UCSD-AML1 (cell line): ENCODE measurements around the gene RAE1.
"Not testable (repeated sequence)": the region's sequence is repeated elsewhere in the genome, so short reads cannot be mapped to it uniquely, and the experiment has no call there.

Experiments
- DNase-seq: peaks from one replicate; lab custom pipeline; 2025; ENCODE audit not compliant: unreplicated experiment; lab: John Stamatoyannopoulos, UW

RAE1 gene

DNA sequence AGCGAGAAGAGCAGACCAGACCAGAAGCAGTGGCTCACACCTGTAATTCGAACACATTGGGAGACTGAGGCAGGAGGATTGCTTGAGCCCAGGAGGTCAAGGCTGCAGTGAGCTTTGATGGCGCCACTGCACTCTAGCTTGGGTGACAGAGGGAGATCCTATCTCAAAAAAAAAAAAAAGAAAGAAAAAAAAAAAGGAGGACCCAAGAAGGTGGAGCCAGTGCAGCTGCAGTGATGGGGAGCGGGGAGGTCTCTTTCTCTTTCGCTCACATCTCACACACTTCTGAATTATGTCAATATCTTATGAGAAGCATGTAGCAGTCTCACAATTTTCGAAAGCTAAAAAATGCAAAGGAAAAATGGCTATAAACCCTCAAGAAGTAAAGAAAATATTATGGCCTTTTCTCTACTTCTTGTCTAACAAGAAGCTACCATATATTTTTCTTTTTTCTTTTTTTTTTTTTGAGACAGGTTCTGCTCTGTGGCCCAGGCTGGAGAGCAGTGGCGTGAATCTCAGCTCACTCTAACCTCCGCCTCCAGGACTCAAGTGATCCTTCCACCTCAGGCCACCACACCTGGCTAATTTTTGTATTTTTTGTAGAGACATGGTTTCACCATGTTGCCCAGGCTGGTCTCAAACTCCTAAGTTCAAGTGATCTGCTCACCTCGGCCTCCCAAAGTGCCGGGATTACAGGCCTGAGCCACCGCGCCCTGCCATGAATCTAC is 25.3 kb upstream of the RAE1 start:
- DNase-seq = no peak

DNA sequence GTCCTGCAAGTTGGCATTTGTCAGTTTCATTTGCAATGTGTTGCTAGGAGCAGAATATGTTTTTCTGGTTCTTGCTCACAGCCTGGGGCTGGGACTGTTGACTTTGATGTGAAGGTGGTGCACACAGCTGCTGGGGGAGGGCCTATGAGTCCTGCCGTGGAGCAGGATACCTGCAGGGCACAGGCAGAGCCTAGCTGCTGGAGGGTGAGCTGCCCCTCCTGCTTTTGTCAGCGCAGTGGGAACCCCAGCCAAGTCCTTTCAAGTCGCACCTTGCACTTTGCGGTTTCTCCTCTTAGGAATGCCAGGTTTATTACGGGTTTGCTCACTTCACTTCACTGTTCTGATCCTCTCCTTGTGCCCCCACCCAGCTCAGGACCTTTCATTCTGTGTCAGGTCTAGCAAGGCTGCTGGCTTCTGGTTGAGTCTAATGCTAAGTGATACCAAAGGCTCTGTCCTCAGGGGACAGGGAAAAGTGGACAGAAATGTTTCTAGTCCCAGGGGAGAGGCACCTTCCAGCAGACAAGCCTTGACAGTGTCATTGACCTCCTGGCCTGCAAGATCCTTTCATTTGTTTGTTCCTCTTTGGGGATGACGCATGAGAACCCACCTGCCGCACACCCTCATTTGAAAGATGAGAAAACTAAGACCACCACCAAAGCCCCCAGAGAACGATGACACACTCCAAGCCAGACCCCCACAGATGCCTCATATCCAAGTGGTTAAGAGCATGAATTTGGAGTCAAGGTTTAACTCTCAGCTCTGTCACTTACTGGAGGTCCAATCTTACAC is 24.2 kb upstream of the RAE1 start:
- no peak for DNase-seq

DNA sequence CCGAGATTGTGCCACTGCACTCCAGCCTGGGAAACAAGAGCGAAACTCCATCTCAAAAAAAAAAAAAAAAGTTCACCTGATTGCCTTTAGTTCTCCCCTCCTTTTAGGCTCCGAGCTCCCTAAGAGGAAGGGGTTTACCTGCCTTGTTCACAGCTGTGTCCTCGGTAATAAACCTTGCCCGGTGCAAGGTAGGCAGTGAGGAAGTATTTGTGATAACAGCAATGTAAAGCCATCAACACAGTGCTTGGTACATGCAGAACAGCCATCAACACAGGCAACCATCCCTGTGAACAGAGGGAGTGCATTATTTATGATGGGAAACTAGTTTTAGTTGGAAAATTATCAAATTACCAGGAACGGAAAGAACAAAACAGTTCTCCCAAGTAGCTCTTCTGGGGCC is 23.2 kb upstream of the RAE1 start:
- no peak for DNase-seq

DNA sequence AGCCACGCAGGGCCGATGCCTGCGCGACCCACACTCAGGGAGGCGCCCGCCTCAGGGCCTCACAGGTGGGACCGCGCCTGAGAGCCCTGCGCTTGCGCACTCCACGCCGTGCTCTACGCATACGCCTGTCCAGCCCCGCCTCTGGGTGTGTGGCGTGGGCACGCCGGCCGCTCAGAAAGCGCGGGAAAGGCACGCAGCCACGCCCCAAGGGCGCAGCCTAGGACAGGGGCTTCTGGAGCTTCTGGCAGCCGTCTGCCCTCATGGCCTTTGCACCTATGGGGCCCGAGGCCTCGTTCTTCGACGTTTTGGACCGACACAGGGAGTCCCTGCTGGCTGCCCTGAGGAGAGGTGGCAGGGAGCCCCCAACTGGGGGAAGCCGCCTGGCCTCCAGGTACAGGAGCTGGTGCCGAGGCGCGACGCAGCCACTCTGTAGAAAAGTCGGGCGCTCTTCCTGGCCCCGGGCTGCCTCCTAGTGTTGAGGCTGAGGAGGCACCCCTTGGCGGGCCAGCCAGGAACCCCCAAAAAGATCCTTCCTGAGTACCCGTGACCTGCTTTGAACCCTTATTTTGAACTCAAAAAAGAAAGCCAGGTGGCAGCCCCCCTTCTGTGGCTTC is 21.3 kb upstream of the RAE1 start, which contains the start of gene SPO11:
Gene SPO11, plus strand, starts transcription at position 196 of the 614 bp plus-strand sequence. Its CDS starts 65 bp downstream, at position 261.
- no peak for DNase-seq

DNA sequence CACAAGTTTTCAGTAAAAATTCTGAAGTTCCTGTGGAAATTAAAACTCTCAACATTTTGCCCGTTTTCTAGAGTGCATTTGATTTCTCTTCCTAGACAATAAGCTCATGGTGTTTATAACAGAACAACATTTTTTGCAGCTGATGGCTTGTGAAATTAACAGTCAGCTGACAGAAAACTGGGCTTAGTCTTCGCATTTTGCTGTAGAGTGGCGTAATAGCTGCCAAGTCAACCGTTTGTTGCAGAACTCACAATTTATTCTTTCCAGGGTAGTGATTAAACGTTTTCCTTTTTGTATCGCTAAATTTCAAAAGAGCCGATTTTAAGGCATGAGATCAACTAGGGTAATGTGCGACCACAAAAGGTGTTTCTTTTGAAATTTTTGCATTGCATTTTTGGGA is 20.1 kb upstream of the RAE1 start:
- DNase-seq = no peak

DNA sequence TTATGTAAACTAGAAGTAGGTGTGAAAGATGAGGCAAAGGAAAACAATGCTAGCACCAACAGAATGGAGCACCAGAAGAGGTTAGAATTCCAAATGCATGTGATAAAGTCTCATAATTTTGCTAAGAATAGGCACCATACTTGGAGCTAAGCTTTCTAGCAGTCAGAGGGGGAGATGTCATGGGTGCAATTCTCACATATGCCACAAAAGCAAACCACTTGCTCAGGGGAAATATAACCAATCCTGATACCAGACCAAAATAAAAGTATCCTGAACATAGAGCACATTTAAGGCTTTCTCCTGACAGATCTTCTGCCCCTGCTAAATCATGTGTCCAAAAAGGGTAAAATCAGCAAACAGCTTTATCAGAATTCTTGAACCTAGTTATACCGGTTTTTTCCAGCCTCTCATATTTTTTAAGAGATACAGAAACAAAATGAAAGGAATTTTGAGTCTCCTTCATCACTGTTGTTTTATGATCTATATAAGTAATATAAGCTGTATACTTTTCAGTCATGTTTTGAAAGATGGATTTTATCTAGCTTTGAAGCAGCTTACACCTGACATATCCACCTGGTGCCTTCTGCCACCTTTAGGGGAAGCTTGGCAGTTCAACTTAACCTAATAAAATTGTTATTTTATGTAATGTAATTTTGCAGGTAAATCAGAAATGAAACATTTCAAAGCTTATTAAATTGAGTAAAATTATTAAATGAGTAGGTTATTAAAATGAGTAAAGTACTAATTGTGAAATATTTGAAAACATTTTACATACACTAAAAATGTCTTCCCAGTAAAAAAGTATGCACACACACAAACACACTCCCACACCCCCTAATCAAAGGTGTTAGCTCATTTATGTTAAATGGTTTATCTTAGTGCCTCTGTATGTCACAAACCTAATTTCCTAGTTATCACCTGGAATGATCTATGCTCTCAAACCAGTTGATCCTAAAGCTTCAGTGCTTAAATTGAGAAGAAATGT is 18.7 kb upstream of the RAE1 start:
- DNase-seq = no peak

DNA sequence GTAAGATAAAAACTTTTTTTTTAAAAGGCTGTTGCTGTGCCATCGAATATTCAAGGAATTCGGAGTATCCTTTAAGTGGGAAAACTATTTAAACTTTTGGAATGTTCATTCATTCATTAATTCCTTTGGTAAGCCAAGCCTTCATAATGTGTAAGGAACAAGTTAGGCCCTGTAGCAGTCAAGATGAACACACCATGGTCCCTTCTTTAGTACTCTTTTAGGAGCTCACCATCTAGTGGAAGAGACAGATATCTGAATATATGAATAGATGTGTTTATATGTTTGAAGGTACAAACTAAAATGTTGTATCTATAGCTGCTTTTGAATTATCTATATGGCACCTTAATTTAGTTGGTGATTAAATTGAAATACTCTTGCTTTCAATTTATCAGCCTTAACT is 15.7 kb upstream of the RAE1 start:
- DNase-seq = no peak

DNA sequence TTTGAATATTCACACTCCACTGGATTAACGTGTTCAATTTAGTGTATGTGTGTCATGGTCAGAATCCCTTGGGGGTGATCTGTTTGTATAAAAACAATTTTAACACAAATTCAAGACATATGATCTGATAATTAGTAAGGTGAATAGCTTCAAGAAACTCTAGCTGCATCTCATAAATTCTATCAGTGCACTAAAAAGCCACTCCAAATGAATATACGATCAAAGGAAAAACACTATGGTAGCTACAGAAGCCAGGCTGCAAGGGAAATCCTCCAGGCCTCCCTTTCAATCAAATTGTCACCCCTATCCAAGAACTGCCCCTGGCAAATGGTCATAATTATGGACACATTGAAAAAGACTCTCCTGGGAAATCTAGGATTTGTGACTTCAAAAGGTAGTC is 9.4 kb upstream of the RAE1 start:
- DNase-seq = no peak

DNA sequence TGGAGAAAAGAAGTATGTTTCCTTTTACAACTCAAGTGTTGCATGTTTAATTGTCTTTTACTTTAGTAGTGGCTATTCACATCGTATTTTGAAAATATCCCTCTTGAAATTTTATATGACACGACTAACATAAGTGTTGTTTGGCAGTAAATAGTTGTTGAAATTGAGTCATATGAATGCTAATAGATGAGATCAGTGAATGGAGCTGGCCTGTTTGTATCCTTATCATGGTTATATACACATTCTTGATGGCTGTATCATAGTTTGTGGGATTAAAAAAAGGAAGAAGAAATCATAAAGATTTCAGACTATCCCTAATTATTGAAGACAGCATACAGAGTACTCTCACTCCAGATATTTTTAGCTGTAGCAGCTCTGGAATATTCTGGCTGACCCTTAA is 8.2 kb upstream of the RAE1 start:
- no peak for DNase-seq

DNA sequence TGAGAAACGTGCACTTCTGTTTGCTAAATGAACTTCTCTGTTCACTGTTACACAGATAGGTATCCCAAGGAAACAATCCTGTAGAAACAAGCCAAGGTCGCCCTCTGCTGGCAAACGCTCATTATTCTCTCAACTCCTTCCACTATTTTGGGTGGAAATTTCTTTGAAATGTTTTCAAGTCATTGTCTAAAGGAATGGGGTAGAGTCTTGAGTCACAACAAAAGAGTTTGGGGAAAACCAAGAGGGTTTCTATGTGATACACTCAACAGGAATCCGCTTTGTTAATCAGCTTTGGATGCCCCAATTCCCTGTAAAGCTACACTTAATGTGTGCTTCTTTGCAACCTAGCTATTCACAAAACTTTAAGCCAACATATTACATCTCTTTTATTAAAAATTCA is 4.6 kb upstream of the RAE1 start:
- peak; percentile 47 for DNase-seq

DNA sequence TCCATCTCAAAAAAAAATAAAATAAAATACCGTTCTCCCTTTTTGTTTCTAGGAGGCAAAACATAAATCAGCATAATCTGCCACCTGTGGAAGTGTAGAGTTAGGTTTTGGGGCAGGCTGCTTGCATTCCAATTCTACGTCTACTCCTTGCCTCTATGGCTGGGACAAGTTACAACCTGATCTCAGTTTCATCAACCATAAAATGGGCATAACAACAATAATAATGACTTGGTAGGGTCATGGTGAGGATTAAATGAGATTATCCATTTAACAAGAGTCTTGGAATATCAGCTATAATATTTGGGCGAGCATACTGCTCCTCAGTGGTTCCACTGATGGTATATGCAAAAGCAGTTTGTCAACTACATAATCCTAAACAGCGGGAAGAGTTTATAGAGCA is 3.7 kb upstream of the RAE1 start:
- no peak for DNase-seq

DNA sequence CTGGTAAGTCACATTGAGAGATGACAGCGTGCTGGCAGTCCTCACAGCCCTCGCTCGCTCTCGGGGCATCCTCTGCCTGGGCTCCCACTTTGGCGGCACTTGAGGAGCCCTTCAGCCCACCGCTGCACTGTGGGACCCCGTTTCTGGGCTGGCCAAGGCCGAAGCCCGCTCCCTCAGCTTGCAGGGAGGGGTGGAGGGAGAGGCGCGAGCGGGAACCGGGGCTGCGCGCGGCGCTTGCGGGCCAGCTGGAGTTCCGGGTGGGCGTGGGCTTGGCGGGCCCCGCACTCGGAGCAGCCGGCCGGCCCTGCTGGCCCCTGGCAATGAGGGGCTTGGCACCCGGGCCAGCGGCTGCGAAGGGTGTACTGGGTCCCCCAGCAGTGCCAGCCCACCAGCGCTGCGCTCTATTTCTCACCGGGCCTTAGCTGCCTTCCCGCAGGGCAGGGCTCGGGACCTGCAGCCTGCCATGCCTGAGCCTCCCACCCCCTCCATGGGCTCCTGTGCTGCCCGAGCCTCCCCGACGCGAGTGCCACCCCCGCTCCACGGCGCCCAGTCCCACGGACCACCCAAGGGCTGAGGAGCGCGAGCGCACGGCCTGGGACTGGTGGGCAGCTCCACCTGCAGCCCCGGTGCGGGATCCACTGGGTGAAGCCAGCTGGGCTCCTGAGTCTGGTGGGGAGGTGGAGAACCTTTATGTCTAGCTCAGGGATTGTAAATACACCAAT is 2.7 kb upstream of the RAE1 start:
- not testable (repeated sequence) for DNase-seq

DNA sequence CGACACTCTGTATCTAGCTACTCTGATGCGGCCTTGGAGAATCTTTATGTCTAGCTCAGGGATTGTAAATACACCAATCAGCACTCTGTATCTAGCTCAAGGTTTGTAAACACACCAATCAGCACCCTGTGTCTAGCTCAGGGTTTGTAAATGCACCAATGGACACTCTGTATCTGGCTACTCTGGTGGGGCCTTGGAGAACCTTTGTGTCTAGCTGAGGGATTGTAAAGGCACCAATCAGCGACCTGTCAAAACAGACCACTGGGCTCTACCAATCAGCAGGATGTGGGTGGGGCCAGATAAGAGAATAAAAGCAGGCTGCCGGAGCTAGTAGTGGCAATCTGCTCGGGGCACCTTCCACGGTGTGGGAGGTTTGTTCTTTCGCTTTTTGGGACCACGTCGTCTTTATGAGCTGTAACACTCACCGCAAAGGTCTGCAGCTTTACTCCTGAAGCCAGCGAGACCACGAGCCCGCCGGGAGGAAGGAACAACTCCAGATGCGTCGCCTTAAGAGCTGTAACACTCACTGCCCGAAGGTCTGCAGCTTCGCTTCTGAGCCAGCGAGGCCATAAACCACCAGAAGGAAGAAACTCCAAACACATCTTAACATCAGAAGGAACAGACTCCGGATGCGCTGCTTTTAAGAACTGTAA is 2.0 kb upstream of the RAE1 start:
- peak; percentile 55 for DNase-seq

DNA sequence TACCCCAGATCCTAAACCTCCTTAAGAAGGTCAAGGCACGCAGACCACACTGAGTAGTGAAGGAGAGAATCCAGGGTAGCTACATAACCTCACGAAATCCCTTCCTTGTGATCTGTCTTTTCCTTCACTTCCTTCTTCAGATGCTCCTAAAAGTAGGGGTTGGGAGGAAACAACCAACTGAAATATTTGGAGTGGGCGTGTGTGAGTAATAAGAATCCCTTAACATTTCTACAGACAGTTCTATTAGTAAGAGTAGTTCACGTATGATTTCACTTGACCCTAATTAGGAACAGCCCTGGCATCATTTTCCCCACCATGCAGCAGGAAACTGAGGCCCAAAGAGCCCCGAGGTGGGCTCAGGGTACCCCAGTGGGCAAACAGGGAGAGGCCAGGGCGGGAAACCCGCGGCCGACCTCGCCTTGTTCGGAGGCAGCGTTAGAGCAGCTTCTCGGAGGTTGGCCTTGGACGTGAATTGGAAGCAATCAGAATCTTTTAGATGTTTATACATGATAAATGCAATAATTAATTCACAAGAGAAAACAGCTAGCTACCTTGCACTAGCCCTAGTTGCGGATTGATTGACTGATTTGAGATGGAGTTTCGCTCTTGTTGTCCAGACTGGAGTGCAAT is 859 bp upstream of the RAE1 start:
- no peak for DNase-seq

DNA sequence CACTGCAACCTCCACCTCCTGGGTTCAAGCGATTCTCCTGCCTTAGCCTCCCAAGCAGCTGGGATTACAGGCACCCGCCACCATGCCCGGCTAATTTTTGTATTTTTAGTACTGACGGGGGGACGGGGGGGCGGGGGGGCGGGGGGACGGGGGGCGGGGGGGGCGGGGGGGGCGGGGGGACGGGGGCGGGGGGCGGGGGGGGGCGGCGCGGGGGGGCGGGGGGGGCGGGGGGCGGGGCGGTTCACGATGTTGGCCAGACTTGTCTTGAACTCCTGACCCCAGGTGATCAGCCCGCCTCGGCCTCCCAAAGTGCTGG is 371 bp upstream of the RAE1 start:
- DNase-seq = not testable (repeated sequence)

DNA sequence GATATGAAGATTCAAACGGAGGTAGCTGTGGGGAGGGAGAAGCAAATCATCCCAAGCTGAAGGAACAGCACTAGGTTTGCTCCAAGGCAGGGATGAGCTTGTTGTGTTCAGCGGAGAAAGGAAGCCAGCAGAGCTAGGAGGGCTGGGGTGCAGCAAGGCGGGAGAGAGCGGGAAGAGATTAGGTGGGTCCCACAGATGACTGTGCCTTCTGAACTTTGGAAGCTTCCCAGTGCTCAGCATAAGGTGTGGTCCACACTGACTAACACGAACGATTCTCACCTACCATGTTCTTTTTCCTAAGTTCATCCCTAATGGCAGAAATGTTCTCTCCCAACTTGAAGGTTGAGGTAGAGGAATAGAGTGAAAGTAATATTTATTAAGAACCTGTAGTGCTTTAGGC is 1.2 kb downstream of the RAE1 start:
- DNase-seq = no peak

DNA sequence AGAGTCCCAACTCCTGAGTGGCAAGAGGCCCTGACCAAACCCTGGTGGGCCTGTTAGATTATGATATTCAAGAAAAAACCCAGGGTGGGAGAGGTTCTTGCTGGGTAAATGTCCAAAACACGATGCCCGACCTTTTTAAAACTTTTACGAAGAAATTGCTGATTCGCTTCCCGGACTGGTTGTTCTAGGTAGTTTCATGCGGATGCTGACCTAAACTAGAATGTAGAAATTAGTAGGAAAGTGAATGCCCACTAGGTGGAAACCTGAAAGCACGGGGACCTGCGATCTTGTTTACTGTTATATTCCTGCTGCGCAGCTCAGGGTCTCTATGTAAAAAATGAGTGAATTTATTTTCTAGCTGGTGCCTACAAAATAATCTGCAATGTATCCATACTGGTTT is 2.3 kb downstream of the RAE1 start:
- no peak for DNase-seq

DNA sequence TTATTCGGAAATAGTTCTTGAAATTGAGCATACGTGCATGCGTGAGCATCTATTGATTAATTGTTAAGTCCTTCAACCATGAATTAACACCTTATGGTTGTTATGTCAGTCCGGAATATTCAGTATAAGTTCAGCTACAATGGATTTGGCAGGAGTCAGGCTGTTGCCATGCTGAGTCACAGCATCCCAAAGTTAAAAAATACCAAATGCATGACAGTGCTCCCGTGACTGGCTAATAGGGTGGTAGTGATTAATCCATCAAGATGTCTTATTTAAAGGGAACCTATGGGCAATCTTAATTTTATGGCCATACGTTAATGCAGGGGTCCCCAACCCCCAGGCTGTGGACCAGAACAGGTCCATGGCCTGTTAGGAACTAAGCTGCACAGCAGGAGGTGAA is 10.5 kb downstream of the RAE1 start:
- DNase-seq = no peak

DNA sequence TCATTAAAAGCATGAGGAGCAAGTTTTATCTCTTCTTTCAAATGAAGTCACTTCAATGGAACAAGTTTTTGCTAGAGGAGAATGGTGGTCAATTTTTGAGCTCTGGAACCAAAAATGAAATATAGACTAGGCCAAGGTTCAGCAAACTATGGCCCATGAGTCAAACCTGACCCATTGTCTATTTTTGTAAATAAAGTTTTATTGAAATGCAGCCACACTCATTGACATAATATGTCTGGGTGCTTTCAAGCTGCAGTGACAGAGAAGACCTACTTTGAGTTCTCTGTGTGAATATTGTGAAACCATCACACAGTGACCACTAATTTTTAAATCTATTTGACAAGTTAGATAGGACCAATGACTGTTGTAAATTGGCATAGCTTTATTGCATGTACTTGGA is 13.4 kb downstream of the RAE1 start:
- no peak for DNase-seq

DNA sequence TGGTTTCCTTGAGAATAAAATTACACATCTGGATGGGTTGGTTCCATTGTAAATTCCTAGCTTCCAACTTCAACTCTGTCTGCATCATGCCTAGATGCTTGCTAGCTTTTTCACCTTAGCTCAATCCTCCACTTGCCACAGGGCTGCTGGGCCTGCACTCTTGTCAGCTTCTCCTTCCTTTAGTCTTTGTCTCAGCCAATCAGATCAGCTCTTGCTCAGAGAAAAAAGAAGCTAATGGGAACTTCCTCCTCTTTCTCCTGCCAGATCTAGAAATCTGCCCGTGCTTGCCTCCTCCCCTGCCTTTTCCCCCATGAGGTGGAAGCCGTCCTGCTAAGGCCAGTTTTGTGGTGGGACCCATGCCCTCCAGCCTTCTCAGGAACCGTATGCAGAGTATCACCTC is 18.5 kb downstream of the RAE1 start:
- no peak for DNase-seq
